HG03439 (cell line): ENCODE results near the gene IFT80.

Source experiments
- ATAC-seq: cut with Tn5 transposase; IDR thresholded peaks from one replicate; pipeline ENCODE4 v1.9.1; 2021; ENCODE audit warnings: mild to moderate bottlenecking, moderate library complexity; ENCODE audit not compliant: unreplicated experiment

The IFT80 gene

DNA sequence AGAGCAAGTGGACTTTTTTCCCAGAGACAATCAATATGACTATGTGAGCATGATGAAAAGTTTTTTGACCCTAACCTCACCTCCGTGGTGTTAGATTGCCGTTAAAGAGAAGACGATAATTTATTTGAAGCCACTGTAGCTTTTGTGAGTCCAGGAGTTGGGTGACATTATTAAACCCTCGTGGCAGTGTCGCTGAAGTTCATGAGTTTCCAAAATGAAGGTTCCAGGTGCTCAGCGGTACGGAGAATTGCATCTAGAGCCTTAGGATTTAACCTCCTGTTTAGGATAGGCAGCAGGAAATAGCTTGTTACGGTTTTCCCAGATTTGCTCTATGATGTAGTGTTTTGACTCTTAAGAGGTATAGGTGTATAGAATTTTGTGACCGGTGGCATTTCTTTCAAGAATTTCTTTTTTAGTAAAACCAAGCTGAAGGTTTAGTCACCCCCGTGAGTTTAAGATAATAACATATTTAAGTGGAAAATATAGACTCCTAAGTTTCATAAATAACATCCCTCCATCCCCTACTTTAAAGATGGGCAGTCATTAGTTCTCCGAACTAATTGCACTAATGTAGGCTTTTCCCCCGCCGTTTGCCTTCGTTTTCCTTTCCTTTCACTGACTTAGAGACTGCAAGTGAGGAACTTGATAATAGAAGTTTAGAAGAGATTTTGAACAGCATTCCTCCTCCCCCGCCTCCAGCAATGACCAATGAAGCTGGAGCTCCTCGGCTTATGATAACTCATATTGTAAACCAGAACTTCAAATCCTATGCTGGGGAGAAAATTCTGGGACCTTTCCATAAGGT, 2.5 kb upstream of the IFT80 start:
- no peak for ATAC-seq

GRCh38 chr3:160400702-160401150, 1.7 kb upstream of the IFT80 start:
- ATAC-seq = no peak

- peak; percentile 14 for ATAC-seq
These were observed 1.1 kb upstream of the IFT80 start for GRCh38 chr3:160400030-160400701.

DNA sequence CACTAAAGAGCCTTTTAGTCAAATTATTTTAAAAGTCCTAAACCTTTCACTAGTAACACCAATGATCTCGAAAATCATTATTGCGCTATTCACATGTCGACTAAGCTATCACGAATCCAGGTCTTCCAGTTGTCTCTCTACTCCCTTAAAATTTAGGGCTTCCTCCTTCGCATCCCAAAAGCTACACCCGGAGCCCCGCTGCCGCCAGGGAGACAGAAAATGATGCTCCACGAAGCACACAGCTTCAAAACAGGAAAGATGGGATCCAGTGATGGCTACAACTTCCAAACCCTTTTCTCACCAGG, 253 bp downstream of the IFT80 start:
- peak; percentile 9 for ATAC-seq

DNA sequence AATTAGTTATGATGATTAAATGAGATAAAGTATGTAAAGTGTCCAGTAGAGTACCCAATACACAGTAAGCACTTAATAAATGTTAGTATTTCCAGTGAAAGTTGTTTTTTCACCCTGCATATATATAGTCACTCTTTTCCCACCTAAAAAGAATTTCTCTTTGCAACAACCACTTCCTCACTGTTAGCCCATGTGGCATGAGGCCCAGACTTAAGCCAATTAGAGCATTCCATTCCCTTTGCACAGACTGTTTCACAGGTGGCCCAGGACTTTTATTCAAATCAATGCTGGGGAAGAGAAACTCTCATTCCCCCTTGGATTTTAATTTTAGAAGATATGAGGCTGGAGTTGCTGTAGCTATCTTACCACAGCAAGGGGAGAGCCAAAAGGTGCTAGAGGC, 3.7 kb downstream of the IFT80 start:
- no peak for ATAC-seq

DNA sequence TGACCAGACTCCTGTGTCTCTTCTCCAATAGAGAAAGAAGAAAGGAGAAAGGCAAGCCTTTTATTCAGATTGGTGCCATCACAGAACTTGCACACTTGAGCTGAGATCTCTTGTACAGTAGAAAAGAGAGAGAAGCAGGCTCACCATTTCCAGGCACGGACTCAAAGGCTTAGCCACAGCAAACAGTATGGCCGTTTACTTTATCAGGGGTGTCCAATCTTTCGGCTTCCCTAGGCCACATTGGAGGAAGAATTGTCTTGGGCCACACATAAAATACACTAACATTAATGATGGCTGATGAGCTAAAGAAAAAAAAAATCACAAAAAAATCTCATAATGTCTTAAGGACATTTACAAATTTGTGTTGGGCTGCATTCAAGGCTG, 5.0 kb downstream of the IFT80 start:
- ATAC-seq = no peak

- no peak for ATAC-seq
These were observed 5.5 kb downstream of the IFT80 start for GRCh38 chr3:160393346-160394008.

GRCh38 chr3:160392798-160393197, 6.2 kb downstream of the IFT80 start:
- ATAC-seq = no peak

DNA sequence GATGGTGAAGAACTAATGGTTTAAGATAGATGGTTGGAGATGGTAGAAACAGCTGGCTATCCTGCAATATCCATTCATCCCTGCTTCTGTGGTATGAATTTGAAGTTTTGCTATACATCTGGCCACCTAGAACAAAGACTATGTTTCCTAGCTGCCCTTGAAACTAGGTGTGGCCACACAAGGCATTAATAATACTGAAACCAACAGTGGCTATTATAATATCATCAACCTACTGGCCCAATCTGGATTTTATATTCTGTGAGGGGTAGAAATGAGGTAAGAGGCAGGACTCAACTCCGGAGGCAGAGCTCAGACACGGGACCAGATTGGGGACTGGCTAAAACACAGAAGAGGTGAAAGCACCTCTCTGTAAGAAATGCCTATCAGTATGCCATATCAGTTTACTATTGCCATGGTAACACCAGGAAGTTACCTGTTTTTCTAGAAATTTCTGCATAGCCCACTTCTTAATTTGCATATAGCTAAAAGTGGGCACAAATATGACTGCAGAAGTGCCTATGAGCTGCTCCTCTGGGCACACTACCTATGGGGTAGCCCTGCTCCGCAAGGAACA, 8.4 kb downstream of the IFT80 start:
- peak; percentile 61 for ATAC-seq

DNA sequence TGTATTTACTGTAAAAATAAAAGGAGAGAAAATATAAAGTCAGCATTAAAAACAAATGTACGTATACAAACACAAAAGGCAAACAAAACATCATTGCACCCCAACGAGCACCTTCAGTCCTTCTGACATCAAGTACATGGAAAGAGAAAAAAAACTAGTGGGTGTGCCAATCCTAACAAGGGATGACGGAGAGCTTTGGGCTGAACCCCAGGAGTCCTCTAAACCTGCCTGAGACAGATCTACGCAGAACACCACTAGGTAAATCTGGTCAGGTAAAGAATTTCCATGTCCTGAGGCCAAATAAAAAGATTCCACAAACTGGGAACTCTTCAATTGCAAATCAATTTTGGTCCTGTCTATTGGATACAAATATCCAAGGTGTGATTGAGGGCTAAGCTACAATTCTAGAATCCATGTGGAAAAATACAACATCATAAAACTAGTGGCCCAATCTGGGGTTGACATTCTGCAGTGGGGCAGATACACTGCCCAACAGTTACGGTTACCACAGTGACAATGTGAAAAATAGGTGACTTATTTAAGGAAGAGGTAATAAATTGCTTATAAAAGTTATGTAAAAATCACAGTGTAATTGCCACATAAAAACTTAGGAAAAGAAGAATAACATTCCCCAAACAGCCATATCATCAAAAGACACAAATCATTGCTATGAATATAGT, 14.2 kb downstream of the IFT80 start:
- ATAC-seq = no peak

DNA sequence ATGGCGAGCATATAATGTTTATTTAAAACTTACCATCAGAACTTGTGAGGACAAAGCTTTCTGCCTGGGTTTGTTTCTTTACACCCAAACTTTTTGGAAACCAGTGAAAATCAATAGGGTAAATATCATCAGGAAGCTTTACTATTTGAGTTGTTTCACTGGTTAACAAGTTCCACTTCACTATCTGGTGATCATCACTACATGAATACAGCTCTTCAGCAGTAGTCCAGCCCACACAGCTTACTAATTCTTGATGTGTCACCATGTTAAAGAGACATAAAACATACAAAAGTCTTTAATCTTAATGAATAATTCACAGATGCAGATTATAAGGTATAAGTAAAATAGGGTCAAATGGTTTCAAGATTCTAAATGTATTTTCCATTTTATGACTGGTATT, 17.6 kb downstream of the IFT80 start:
- no peak for ATAC-seq

DNA sequence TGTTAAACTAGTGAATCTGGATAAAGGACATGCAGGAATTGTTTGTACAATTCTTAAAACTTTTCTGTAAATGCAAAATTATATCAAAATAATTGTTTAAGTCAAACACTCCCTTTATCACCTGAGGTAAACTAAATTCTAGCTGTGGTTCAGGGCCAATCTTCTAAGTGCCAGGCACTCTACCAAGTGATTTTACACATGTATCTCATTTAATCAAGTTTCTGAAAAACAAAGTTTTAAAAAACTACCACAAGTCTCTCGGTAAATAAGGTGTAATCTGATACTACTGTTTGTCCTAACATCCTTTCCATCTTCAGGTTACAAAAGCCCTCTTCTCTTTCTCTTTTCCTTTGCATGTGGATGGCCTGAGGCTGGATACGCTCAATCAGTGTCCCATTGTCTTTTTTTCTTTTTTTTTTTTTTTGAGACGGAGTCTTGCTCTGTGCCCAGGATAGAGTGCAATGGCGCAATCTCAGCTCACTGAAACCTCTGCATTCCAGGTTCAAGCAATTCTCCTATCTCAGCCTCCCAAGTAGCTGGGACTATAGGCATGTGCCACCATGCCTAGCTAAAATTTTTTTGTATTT, 19.3 kb downstream of the IFT80 start:
- ATAC-seq = no peak

DNA sequence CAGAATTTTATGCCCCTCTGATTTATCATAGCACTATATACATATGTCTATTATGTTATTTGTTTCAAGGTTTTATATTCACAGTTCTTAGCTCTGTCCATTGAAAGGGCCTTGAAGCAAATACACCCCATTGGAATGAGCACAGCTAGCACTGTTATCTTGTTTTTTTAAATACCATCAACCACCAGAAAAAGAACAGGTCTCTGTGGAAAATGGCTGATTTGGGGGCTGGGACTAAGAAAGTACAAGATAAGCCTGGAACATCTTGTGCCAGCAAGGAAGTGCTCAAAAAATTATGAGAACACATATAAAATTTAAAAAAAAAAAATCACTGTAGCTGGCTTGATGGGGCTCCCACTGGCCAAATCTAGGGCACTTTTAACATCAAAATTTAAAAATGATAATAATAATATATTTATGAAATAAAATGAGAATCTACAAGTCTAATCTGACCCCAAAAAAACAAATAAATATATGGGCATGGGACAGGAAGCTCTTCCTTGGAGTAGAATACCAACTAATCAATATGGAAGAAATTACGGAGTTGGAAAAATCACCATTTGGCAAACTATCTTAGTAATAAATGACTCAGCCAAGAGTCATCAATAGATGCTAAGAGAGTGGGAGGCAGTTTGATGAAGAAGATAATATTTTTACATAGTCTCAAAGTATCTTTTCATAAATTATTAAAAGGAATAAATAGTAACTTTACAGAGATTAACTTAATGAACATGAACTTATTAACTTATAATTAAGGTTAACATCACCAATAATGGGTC, 20.5 kb downstream of the IFT80 start:
- no peak for ATAC-seq

DNA sequence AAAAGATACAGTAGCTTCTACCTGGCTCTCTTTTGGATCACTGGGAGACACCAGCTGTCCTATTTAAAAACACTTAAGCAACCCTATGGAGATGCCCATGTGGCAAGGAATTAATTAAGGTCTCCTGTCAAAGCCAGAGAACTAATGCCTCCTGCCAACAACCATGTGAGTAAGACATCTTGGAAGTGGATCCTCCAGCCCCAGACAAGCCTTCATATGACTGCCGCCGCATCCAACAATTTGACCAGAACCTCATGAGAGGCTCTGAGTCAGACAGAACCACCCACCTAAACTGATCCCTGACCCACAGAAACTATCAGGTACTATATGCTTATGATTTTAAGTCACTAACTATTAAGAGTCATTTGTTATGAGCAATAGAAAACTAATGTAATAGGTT, 22.3 kb downstream of the IFT80 start:
- ATAC-seq = no peak

- ATAC-seq = no peak
These were observed 24.1 kb downstream of the IFT80 start for GRCh38 chr3:160374925-160375324.

DNA sequence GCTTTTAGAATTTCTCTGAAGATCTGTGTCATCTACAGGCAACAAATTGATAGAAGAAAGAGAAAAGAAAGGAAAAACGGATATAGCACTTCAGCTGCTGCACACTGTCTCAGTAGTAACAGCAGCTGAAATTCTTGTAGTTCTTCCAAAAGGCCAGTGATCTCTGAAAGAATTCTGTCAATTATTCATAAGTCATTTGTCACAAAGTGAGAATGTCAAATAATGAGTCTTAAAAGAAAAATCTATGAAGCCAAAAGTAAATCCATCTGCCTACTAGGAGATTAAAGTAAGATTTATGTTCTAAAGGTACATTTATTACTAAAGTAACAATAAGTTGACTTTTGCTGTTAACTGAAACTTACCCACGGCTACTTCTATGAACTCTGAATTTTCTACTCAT, 24.6 kb downstream of the IFT80 start:
- ATAC-seq = no peak

DNA sequence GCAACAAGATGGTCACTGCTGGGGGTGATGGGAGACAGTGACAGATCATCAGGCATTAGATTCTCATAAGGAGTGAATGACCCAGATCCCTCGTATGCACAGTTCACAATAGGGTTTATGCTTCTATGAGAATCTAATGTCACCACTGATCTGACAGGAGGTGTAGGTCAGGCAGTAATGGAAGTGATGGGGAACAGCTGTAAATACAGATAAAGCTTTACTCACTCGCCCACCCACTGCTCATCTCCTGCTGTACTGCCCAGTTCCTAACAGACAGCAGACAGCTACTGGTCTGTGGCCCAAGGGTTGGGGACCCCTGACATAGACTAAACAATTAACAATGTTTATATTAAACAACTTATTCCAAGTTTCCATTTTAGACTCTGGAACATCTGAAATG, 25.4 kb downstream of the IFT80 start:
- no peak for ATAC-seq

DNA sequence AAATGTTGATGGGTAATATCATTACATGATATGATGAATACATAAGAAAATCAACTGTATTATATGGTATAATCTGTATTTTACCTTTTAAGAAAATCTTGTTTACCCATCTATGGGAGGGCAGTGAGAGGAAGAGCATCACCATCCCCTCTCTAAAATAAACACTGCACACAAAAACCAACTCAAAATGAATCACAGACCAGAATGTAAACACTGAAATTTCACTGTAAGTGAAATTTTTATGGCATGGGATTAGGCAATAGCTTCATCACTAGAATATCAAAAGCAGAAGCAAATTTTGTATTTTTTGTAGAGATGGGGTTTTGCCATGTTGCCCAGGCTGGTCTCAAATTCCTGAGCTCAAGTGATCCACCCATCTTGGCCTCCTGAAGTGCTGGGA, 26.2 kb downstream of the IFT80 start:
- no peak for ATAC-seq

DNA sequence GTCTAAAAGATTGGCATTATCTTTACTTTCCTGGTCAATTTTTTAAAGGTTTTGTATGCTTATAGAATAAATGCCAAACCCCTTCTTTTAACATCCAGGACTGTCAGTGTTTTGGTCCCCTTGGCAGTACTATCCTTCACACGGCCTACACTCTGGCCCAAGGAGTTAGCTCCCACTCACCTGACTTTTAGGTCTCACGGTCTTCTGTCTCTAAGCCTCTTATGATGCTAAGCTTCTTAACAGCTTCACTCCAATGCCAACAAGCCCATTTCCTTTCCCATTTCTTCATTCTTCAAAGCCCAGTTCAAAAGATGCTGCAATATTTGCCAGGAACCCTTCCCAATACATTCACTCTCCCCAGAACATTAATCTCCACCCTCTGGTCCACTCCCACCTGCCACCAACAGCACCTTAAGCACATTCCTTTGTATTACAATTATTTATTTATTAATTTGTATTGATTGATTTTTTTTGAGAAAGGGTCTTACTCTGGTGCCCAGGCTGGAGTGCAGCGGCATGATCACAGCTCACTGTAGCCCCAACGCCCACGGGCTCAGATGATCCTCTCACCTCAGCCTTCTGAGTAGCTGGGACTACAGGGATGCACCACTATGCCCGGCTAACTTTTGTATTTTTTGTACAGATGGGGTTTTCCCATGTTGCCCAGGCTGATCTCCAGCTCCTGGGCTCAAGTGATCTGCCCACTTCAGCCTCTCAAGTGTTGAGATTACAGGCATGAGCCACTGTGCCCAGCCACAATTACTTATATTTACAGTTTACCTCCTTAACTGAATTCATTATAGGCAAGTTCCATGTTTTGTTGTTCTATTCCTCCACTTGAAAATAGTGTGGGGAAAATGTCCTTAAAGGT, 27.8 kb downstream of the IFT80 start:
- no peak for ATAC-seq
